Mucosa of descending colon (tissue), 3 donors: ENCODE measurements around the gene CACNA2D3. TPM values are rescaled to one million over a fixed set of nuclear protein-coding genes. Genes with fewer than 3 reads are reported as not detected.
A peak's percentile ranks its signal among the peaks of the same experiment; 100 is the strongest.

Experiments used
- ATAC-seq: fragments of 200-7000 bp; cut with Tn5 transposase; one replicate; pipeline ENCODE4 v1.9.1; 2020; ENCODE audit warnings: mild to moderate bottlenecking, moderate library complexity
- DNase-seq, 3 donors: peaks; one replicate each; pipeline ENCODE4 v3.0.0-alpha.2; 2020
- H3K36me3 ChIP-seq: fragments of 200-600 bp; one replicate; pipeline ENCODE4 v1.8.0; 2021; ENCODE audit warnings: low read depth, mild to moderate bottlenecking
- H3K4me1 ChIP-seq: fragments of 200-600 bp; one replicate; pipeline ENCODE4 v1.8.0; 2021; ENCODE audit warnings: low read depth, mild to moderate bottlenecking
- H3K4me3 ChIP-seq: fragments of 200-600 bp; one replicate; pipeline ENCODE4 v1.8.0; 2021; ENCODE audit warnings: mild to moderate bottlenecking
- H3K9me3 ChIP-seq: fragments of 200-600 bp; one replicate; pipeline ENCODE4 v1.8.0; 2021; ENCODE audit warnings: mild to moderate bottlenecking
- CTCF ChIP-seq: fragments of 200-600 bp; IDR thresholded peaks from one replicate; pipeline ENCODE4 v1.8.0; 2022; ENCODE audit warnings: antibody characterized with exemption, mild to moderate bottlenecking
- intact Hi-C, 2 donors: fragments of 100-400 bp; cut with DNase I in 1 of 2; cut with micrococcal nuclease in 1 of 2; formaldehyde crosslinking; loops; one replicate each; pipeline versions ENCODE4 v1.11.0 to v1.11.1; 2022; cut with DNase I, micrococcal nuclease
- total RNA-seq, 3 donors: library from RNA; stranded (reverse); fragmentation: NEBNext Ultra II Directional in 2 of 3; extraction: Animal tissue kit (Norgen Biotek cat#: 25700) in 2 of 3; gene quantifications; one replicate each; pipeline versions ENCODE4 v1.2.1 to v1.2.4, GENCODE V29; 2021 to 2023
- donor health status: DM: no; HTN: no; CAD: no; lungs with moderate emphysema.
- donor health status: DM: no; HTN: no; CAD: no.
- donor health status: DM: no; HTN: yes; CAD: no.

CACNA2D3 gene
- total RNA-seq, 3 donors from 2014 or later, result 0.34 to 3.5 (median 0.55) TPM

GRCh38 chr3:54790051-54790450 is 667.7 kb downstream of the CACNA2D3 start:
- no peaks in the 10 kb centered on the region for H3K4me1 ChIP-seq
- no peak for ATAC-seq
- no peak for TF ChIP-seq CTCF
- DNase-seq, result no peak
- H3K4me3 ChIP-seq, result no peak overlapping the region
- intact Hi-C loops, result no loop called here
- no peaks in the 10 kb centered on the region for H3K36me3 ChIP-seq
- H3K9me3 ChIP-seq, result no peaks in the 10 kb centered on the region

GRCh38 chr3:54791501-54792156 is 669.3 kb downstream of the CACNA2D3 start:
- ATAC-seq (no peak), DNase-seq (no peak)
- intact Hi-C loops, result no loop called here
- TF ChIP-seq CTCF, result no peak
- H3K4me3 ChIP-seq, result peak overlapping the region; percentile 1
- H3K4me1 ChIP-seq, result no peaks in the 10 kb centered on the region
- H3K36me3 ChIP-seq, result no peaks in the 10 kb centered on the region
- H3K9me3 ChIP-seq, result no peaks in the 10 kb centered on the region

- Histone ChIP-seq H3K4me1 (no peaks in the 10 kb centered on the region), H3K9me3 (no peaks in the 10 kb centered on the region), H3K4me3 (no peak overlapping the region), H3K36me3 (no peaks in the 10 kb centered on the region)
- no peak for DNase-seq
- TF ChIP-seq CTCF, result no peak
- no peak for ATAC-seq
- intact Hi-C loops, result no loop called here
Observed at GRCh38 chr3:54792584-54792983, 670.2 kb downstream of the CACNA2D3 start.

DNA sequence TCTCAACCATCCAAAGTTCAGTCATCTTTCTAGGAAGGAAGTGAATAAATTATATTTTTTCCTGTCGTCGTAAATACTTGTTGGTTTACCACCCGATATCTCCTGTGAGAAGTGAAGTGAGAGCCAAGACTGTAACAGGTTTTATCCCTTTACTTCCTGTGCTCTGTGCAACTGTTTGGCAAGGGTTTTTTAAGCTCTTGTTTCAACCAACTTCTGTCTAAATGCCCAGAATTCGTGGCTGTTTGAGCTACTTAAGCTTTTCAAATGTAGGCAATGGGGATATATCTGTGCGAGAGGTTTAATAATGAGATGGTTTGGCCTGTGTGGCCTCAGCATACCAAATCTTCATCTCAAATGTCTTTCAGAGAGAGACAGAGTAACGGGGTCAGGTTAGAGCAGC is 670.8 kb downstream of the CACNA2D3 start:
- DNase-seq, result no peak
- Histone ChIP-seq H3K4me3 (no peak overlapping the region), H3K9me3 (no peaks in the 10 kb centered on the region), H3K36me3 (no peaks in the 10 kb centered on the region), H3K4me1 (no peaks in the 10 kb centered on the region)
- no peak for ATAC-seq
- intact Hi-C loops, result no loop called here
- TF ChIP-seq CTCF, result no peak

DNA sequence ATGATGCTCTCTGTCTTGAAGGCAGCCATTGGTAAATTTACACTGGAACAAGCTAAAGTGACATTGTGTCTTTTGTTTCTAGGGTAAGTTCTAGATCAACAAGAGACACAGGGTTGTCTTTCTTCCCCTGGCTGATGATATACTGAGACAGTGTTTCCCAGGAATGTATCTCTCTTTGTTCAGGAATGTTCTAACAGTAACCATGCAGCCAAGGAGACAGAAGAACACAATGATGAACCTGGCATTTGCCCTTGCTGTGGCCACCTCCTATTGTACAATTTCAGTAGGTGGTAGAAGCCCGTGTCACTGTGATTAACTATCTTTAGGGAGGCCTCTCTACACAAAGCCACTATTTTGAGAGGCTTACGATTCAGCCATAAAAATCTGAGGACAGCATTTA is 674.8 kb downstream of the CACNA2D3 start:
- ATAC-seq, result no peak
- Histone ChIP-seq H3K4me1 (no peaks in the 10 kb centered on the region), H3K36me3 (no peaks in the 10 kb centered on the region), H3K4me3 (no peak overlapping the region), H3K9me3 (no peaks in the 10 kb centered on the region)
- TF ChIP-seq CTCF, result no peak
- no peak for DNase-seq
- intact Hi-C loops, result no loop called here

GRCh38 chr3:54800478-54800877 is 678.1 kb downstream of the CACNA2D3 start:
- H3K4me3 ChIP-seq, result no peak overlapping the region
- no peak for DNase-seq
- no peaks in the 10 kb centered on the region for H3K36me3 ChIP-seq
- TF ChIP-seq CTCF, result no peak
- intact Hi-C loops, result no loop called here
- no peaks in the 10 kb centered on the region for H3K9me3 ChIP-seq
- no peaks in the 10 kb centered on the region for H3K4me1 ChIP-seq
- ATAC-seq, result no peak
